HG02852 (cell line): Measurements from ENCODE around the gene WIPF1.

ENCODE experiments used
- ATAC-seq: cut with Tn5 transposase; IDR thresholded peaks from one replicate; pipeline ENCODE4 v1.9.1; 2021; ENCODE audit warnings: mild to moderate bottlenecking, moderate library complexity; ENCODE audit not compliant: unreplicated experiment

WIPF1 gene

DNA sequence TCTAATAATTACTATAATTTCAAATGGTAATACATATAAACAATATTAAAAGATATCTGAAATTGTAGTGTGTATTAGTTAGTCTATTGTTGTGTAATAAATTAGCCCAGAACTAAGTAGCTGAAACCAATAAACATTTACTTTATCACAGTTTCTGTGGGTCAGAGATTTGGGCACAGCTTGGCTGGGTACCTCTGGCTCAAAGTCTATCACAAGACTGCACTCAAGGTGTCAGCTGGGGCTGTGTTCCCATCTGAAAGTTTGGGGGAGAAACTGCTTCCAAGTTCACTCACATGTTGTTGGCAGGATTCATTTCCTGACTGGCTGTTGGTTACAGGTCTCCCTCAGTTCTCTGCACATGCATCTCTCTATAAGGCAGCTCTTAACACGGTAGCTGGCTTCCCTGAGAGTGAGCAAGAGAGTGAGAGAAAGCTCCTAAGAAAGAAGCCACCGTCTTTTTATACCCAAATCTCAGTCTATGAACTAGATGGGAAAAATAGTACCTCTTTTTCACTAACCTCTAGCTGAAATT, 25.6 kb upstream of the WIPF1 start:
- no peak for ATAC-seq

DNA sequence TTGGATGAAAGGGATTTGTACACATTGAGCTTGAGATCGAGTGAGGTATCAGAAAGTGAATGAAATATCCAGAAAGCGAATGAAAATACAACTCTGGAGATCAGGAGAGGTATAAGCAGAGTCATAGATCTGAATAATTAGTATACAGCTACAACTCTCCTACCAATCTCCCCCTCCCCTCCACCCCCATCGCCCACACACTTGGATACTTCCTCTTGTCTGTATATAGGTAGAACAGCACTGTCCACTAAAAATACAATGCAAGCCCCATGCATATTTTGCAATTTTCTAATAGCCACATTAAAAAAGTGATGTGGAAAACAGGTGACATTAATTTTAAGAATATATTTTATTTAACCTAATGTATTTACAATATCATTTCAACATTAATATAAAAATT, 23.7 kb upstream of the WIPF1 start:
- no peak for ATAC-seq

DNA sequence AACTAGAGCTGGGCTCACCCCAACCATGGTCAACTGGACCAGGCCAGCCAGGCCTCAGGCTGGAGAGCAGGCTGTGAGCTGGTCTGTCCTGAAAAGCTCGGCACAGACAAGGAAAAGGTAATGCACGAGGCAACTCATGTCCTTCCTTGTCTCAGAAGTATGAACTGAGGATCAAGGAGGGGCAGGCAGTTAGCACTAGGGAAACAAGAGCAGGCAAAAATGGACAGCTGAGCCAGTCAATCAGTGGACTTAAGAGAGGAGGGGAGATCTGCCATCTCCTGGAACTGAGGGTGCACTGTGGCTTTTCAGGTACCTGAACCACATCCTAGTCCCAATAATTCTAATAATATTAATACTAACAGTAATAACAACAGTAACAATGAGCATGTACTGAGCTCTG, 20.6 kb upstream of the WIPF1 start:
- no peak for ATAC-seq

DNA sequence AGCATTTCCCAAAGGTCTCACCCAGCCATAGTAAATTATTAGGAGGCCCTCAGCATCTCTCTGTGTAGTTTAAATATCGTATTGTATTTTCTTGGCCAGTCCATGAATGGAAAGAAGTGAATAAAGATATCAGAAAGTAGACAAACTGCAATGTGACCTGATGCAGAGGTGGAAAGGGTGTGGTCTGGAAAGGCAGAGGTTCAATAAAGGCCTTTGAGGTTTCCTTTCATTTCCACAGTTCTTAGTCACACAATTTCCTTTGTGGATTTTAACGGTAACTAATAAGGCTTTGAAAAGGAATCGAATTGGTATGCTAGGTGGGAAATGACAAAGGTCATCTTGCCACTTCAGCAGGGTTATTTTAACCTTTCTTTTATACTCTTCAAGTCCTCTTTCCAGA, 20.1 kb upstream of the WIPF1 start:
- ATAC-seq, result no peak

DNA sequence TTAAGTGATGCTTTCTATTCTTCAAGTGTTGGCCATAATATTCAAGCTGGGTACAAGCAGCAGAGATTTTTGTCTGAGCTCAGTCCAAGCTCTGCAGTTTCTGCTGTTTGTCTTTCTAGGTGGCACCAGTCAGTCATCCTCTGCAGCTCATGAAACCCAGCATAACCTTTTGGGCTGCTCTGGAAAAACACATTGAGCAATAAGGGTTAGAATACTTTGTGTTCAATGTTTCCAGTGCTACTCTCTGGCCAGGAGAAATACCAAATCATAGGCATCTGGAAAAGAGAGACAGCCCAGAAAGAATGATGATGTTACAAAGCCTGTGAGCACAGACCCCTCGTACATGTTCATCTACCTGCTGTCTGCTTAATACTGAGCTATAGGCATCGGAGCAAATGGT, 19.5 kb upstream of the WIPF1 start:
- no peak for ATAC-seq

DNA sequence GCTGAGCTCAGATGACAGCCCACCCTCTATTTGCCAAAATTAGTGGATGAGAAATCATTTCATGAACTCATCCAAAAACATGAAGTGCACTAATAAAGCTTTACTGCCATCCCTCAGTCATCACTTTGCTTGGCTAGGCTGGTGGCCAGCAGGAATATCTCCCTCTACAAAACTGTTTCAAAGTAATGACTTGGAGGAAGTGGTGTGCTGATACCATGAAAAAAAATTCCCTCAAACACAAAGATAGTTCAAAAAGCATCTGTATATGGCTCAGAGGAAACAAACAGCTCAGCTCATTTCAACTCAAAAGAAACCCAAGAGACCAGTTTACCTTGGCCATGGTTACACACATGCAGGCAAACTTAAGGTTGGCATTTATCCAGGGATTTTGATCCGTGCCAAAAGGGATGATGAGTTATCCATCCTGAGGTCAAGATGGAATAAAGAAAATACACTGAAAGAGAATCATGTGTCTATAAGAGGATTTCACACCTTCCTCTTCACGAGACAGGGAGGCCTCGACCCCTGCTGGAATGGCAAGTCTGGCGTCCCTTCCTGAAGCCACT, 18.4 kb upstream of the WIPF1 start:
- no peak for ATAC-seq

DNA sequence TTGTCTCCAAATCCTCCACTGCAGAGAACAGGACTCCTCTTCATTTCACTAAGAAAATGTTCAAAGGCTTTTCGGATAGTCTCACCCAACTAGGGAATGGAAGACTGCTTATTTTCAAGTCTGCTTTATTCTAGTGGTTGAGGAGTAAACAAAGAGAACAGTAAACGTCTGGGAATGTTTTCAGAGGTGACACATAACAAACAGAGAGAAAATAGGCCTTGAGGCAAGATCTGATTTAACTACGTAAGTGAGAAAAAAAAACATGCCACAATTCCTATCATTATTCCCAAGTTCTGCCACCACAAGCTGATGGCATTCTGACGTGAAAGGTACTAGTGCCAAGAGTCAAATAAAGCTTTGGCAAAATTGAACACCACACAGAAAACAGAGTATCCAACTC, 16.7 kb upstream of the WIPF1 start:
- no peak for ATAC-seq

DNA sequence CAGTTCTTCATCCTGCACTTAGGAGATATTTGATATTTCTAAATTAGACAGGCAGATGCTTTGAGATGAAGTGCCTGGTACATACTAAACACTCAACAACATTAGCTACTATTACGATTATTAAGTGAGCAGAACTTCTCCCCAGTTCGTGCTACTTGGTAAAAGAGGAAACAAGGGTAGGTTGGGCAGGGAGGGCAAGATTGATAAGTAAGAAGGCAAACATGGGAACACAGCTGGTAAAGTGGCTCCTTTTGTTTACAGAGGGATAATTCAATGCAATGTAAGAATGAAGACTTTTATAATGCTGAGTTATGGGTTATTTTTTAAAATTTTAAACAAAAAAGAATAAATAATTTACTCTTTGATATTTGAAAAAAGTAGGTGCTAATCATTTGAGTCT, 15.9 kb upstream of the WIPF1 start:
- ATAC-seq, result no peak

DNA sequence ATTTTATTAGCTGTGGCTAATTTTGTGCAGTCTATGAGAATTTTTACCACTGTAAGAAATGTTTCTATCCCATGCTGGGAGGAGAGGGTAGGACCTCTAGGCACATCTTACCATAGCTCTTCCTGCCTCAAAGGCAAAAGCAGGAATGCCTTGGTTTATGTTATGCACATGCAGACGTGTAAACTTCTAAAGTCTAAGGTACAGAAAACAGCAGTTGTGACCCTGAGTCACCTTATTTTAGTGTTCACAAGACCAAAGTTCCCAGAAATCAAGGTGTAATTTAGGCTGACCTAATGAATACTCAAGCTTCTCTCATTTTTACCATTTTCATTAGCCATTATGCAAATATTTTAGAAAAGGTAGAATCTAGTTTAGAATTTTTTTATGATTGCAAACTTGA, 15.4 kb upstream of the WIPF1 start:
- ATAC-seq, result no peak

DNA sequence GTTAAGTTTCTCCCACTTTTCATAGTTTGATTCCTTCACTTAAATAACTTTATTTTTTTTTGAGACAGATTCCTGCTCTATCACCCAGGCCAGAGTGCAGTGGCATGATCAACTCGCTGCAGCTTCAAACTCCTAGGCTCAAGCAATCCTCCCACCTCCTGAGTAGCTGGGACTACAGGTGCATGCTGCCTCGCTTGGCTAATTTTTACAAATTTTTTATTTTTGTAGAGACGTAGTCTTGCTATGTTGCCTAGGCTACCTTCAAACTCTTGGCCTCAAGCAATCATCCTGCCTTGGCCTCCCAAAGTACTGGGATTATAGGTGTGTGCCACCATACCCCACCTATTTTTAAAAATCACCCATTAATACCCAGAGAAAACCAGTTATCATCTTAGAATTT, 14.2 kb upstream of the WIPF1 start:
- ATAC-seq, result no peak

DNA sequence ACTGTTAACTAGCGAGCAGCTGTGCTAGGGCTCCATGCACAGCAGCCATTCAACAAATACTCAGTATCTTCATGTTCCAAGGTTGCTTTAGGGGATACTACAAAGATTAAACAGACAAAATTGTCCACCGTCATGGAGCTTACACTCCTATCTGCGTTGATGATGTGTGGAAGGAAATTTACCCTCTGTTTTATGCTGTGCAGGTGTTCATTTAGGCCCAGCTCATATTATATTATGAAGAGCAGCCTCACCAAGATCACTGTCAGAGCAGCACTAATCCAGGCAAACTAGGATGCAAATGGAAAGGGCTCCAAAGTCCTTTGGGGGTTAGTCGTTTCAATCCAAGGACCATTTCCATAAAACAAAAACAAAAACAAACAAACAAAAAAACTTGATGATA, 13.4 kb upstream of the WIPF1 start:
- ATAC-seq, result no peak

DNA sequence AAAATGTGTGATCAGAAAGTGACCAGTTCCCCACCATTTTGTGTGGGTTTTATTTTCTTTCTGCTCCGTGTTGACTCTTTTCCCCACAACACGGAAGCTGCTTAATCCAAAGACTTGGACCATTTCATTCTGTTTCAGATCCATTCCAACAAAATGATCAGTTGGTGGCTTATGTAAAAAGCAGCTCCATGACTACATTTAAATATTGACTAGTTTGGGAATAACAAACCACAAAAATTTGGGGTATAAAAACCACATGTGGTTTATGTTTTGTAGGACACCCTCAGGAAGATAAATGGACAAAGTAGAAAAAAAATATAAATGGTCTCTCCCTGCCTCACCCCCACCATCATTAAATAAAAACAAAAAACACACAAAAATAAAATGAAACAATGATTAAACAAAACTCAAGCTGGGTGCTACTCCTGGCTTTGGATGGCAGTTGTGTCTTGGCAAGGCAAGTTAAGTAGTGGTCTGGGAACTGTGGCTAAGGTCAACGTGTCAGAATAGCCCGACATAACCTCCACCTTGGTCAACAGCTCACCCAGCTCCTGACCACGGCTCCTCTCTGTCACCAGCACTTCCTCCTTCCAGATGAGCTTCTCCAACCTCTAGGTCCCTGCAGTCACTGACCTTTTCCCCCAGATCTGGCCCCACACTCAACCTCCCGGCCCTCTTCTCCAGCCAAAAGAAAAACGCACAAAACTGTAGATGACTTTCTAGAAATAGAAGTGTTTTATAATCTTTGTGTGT, 12.8 kb upstream of the WIPF1 start:
- no peak for ATAC-seq

DNA sequence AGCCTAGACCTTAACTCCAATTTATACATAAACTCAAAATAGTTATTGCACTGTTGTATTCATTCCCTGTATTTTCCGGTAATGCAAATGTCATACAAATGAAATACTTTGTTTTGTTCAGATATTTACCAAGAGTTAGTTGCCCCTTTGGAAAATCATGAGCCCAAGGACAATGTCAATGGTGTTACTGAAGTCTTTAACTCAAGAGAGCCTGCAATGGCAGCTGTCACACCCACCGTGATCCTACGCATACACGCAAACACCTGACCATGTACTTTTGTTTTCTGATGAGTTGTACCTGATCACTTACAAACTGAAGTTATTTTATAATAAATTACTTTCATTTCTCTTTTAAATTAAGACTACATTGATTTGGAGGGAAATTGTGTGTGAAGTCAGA, 11.7 kb upstream of the WIPF1 start:
- ATAC-seq, result no peak

DNA sequence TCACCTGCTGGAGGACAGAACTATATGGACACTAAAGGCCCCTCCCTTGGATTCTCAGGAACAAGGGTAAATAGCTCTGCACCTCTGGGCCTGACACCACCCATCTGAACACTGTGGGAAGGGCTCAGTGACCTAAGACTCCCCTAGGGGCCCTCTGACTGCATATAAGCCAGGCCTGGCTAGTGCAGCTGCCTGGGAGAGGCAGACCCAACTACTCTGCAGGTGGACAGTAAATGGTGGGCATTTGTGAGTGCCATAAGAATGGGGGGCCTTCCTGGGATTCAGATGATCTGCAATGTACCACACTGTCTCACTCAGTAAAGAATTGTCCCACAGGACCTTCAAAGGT, 11.2 kb upstream of the WIPF1 start:
- ATAC-seq, result peak; percentile 32

DNA sequence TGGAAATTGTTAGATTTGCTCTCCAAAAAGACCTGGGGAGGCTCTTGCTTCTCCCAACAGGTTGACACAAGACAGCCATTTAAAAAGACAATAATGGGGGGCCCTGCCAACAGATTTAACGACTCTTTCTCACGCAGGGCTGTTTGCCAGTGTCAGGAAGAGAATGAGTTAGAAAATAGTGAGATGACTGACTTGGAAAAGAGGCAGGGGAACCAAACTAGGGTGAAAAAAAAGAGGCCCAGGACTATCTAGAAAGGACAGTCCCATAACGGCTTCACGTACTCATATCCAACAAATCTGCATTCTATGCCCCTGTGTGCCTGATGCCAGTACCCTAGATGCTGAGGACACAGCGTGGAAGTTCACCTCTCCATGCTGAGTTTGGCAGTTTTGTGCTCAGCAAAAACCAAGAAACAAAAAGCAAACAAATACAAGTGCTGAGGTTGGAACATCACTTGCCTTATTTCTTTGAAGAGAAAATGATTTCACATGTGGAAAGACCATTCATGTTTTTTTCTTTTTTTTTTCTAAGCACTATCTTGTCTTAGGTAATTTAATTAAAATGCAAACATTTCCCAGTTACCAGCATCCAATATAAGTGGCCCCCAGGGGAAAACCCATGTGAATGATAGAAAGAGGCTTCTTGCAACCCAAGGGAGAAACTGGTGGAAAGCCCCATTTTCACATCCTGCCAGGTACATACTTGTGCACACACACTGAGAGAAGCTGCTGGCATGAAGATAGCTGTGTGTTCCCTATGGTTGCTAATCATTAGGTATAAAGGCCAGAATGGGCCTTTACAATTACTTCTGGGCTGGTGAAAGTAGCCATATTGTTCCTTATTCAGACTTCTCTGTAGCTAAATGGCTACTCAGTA, 10.6 kb upstream of the WIPF1 start:
- ATAC-seq, result peak; percentile 71

DNA sequence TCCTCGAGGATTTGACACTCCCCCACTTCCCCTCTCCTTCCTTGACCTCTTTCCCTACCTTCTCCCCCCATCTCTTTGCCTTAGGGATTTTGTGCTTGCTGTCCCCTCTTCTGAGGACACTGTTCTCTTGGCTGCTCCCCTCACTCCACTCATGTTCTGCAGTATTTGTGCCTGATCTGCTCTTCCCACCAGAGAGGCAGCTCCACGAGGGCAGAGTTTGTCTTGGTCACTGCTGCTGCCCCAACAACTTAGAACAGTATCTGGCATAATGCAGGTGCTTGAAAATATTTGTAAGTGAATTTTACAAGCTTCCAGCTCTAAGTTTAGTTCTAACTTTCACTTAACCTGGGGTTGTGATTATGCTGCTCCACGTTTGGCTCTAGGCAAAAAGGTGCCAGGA, 10.0 kb upstream of the WIPF1 start:
- no peak for ATAC-seq

DNA sequence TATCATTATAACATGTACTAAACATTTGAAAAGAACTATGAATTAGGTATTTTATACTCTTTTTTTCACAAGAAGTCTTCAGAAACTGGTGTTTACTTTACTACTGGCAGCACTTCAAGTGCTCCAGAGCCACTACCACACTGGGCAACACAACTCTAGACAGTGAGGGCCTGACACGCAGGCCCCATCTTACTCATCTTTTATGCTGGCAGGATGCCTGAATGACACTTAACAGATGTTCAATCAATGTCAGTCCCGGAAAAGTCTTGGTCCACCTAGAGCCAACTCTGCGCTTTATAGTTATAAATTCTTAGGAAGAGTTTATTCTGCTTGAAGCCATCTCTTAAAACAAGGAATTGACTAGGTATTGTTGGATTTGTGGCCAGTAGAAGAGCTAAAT, 8.7 kb upstream of the WIPF1 start:
- no peak for ATAC-seq

DNA sequence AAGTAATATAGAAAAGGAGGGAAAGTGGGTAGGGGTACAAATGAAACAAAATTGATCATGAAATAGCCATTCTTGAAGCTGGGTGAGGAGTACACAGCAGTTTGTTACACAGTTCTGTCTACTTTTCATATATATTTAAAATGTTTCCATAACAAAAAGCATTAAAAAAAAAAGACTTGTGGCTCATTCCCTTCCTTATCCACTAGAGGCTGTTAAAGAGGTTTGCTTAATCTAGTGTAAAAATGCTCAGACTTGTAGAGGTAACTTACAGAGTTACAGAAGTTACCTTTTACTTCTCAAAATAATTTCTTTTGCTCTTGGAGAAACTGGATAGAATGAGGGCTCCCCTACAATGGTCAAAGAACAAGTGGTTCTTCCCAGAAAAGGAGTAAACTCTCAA, 8.1 kb upstream of the WIPF1 start:
- ATAC-seq, result no peak

DNA sequence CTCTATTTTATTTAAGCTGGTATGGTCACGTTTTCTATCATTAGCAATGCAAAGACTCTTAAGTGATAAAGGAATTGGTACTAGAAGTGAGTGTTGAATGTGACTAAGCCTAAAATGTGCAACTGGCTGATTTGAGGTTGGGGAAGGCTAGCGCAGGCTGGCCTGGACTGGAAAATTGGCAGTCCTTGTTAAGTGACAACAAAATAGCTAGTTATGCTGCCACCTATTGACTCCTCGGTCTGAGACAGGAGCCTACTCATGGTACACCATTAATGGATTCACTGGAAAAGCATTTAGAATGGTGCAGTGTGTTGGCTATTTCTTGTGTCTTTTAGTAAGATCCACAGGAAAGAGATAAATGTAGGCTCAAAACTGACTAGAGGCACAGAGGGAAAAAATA, 5.7 kb upstream of the WIPF1 start:
- ATAC-seq, result no peak

DNA sequence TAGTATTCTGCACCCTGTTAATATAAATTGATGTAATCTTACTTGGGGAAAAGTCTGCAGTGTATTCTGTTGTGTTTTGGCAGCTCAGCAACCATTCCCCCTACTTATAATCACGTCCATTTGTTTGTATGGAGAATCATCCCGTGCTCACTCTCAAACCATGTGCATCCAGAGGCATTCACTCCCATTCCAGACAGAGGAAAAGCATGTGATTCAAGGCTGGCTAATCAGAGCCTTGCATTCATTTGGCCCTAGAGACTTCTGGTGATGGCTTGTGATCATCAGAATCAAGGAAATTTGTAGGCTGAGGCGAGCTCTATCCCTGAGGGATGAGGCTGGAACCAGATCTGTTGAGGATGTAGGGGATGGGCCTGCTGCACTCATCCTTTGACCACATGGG, 5.1 kb upstream of the WIPF1 start:
- no peak for ATAC-seq

DNA sequence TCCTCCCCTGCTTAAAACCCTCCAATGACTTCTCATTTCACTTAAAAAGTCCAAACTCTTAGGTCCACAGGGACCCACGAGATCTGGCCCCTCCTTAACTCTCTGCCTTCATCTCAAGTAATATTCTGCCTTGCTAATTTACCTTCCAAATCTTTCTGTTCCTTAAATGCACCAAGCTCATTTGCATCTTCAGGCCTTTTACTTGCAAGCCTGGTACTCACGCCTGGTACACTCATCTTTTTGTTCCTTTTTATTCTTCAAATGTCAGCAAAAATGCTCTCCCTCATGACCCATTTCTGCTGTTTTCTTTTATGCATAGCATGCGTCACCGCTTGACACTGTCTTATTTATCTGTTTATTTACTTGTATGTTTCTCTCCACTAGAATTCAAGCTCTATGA, 2.7 kb upstream of the WIPF1 start:
- ATAC-seq, result peak; percentile 34

DNA sequence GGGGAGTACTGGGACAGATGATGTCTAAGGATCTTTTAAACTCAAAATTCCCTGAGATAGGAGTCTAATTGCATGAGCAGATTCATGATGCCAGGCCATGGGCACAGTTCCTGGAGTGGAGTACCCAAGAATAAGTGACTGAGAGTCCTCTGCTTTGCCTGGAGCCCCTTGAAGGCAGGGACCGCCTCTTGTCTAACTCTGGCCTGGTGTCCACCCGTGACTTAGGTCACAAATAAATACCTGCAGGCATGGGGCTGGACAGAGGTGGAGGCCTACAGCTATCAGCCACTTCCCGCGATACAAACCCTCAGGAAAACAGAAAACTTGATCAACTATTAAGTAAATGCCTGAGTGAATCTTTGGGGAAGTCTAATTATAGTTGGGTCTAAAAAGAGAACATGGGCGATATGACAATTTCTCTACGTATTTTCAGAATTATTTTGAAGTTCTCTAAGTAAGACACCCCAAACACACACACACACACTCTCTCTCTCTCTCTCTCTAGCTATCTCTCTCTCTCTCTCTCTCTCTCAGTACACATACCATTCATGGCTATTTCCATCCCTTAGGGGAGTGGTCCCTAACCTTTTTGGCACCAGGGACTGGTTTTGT, 1.8 kb upstream of the WIPF1 start:
- ATAC-seq, result no peak
